Stimulated activated CD8-positive, alpha-beta memory T cell treated with anti-CD3 and anti-CD28 coated beads, Interleukin-2, amount 100 ng/mL, for 1 hour (primary cell): Measurements from ENCODE around the gene ADAM11.
A peak's percentile ranks its signal among the peaks of the same experiment; 100 is the strongest.

Experiments
- DNase-seq, 2 donors: peaks; one replicate each; pipeline ENCODE4 v3.0.0-alpha.2; 2020; ENCODE audit warnings: low read depth in 2 of 2

Gene ADAM11

GRCh38 chr17:44757918-44758413 is 822 bp upstream of the ADAM11 start:
- DNase-seq, result no peak

- no peak for DNase-seq
Measured at GRCh38 chr17:44759086-44759915, 513 bp downstream of the ADAM11 start.

GRCh38 chr17:44759916-44760243 is 1.1 kb downstream of the ADAM11 start:
- no peak for DNase-seq

- DNase-seq, result no peak
Measured at GRCh38 chr17:44760474-44761308, 1.9 kb downstream of the ADAM11 start.

- DNase-seq, result no peak
Measured at GRCh38 chr17:44761932-44762810, 3.4 kb downstream of the ADAM11 start.

- DNase-seq, result no peak
Measured at GRCh38 chr17:44763170-44763569, 4.4 kb downstream of the ADAM11 start.

GRCh38 chr17:44765965-44766364 is 7.2 kb downstream of the ADAM11 start:
- no peak for DNase-seq

- DNase-seq, result no peak
Measured at GRCh38 chr17:44766409-44767038, 7.7 kb downstream of the ADAM11 start.

GRCh38 chr17:44767493-44767892 is 8.7 kb downstream of the ADAM11 start:
- no peak for DNase-seq

- DNase-seq, result no peak
Measured at GRCh38 chr17:44768505-44769142, 9.8 kb downstream of the ADAM11 start.

GRCh38 chr17:44769230-44769629 is 10.4 kb downstream of the ADAM11 start:
- no peak for DNase-seq

- DNase-seq, result no peak
Measured at GRCh38 chr17:44769647-44770084, 10.9 kb downstream of the ADAM11 start.

GRCh38 chr17:44770166-44770925 is 11.6 kb downstream of the ADAM11 start:
- DNase-seq, result no peak

- no peak for DNase-seq
Measured at GRCh38 chr17:44772308-44773045, 13.7 kb downstream of the ADAM11 start.

- DNase-seq, result no peak
Measured at GRCh38 chr17:44773140-44773539, 14.4 kb downstream of the ADAM11 start.

GRCh38 chr17:44774271-44775135 is 15.7 kb downstream of the ADAM11 start:
- peak; percentile 70 to 79 for DNase-seq

GRCh38 chr17:44775136-44775837 is 16.5 kb downstream of the ADAM11 start:
- peak; percentile 94 to 97 for DNase-seq
